ENCODE data around the gene MAPK1. TPM values are rescaled to one million over a fixed set of nuclear protein-coding genes. Genes with fewer than 3 reads are reported as not detected.
"Not testable (repeated sequence)": the region's sequence is repeated elsewhere in the genome, so short reads cannot be mapped to it uniquely, and the experiment has no call there.

Gene MAPK1
- total RNA-seq, 2 donors from 2014 or later: 61.4 to 63.1 TPM

GRCh38 chr22:21727768-21728167 lies 139.7 kb downstream of the MAPK1 start:
- Histone ChIP-seq H3K36me3 (no peaks in the 10 kb centered on the region), H3K9me3 (no peaks in the 10 kb centered on the region), H3K27ac (no peak overlapping the region), H3K4me1 (ENCODE audit: control insufficient read depth in 1 of 2, low read depth in 2 of 2) (no peaks in the 10 kb centered on the region), H3K27me3 (replicated peaks; ENCODE audit: insufficient read depth) (no peaks in the 10 kb centered on the region), H3K4me3 (no peak overlapping the region)
- ATAC-seq (ENCODE audit: insufficient number of reproducible peaks, low FRiP score, low read depth) (no peak), DNase-seq (ENCODE audit: low spot score) (no peak)
- no peak for TF ChIP-seq CTCF (IDR thresholded peaks at IDR 0.05)

- H3K36me3 ChIP-seq: no peaks in the 10 kb centered on the region
- no peak overlapping the region for H3K4me3 ChIP-seq
Observed at GRCh38 chr22:21727159-21727558, 140.3 kb downstream of the MAPK1 start.

GRCh38 chr22:21726650-21727049 lies 140.8 kb downstream of the MAPK1 start:
- Histone ChIP-seq H3K4me3 (no peak overlapping the region), H3K27me3 (replicated peaks; ENCODE audit: insufficient read depth) (no peaks in the 10 kb centered on the region), H3K4me1 (ENCODE audit: control insufficient read depth in 1 of 2, low read depth in 2 of 2) (no peaks in the 10 kb centered on the region), H3K27ac (no peak overlapping the region), H3K9me3 (no peaks in the 10 kb centered on the region), H3K36me3 (no peaks in the 10 kb centered on the region)
- ATAC-seq (ENCODE audit: insufficient number of reproducible peaks, low FRiP score, low read depth) (no peak), DNase-seq (ENCODE audit: low spot score) (no peak)
- TF ChIP-seq CTCF (IDR thresholded peaks at IDR 0.05): no peak

More at GRCh38 chr22:21727159-21727558, 140.3 kb downstream of the MAPK1 start:
- ATAC-seq (ENCODE audit: insufficient number of reproducible peaks, low FRiP score, low read depth): no peak
- no peaks in the 10 kb centered on the region for H3K4me1 ChIP-seq (ENCODE audit: control insufficient read depth in 1 of 2, low read depth in 2 of 2)
- H3K9me3 ChIP-seq: no peaks in the 10 kb centered on the region
- DNase-seq (ENCODE audit: low spot score): no peak
- H3K27me3 ChIP-seq (replicated peaks; ENCODE audit: insufficient read depth): no peaks in the 10 kb centered on the region
- no peak overlapping the region for H3K27ac ChIP-seq
- no peak for TF ChIP-seq CTCF (IDR thresholded peaks at IDR 0.05)

GRCh38 chr22:21725956-21726649 lies 141.3 kb downstream of the MAPK1 start:
- no peak overlapping the region for H3K4me3 ChIP-seq
- no peak for DNase-seq (ENCODE audit: low spot score)
- no peaks in the 10 kb centered on the region for H3K27me3 ChIP-seq (replicated peaks; ENCODE audit: insufficient read depth)
- TF ChIP-seq CTCF (IDR thresholded peaks at IDR 0.05): no peak
- no peak for ATAC-seq (ENCODE audit: insufficient number of reproducible peaks, low FRiP score, low read depth)
- no peaks in the 10 kb centered on the region for H3K36me3 ChIP-seq
- H3K27ac ChIP-seq: no peak overlapping the region
- no peaks in the 10 kb centered on the region for H3K4me1 ChIP-seq (ENCODE audit: control insufficient read depth in 1 of 2, low read depth in 2 of 2)
- no peaks in the 10 kb centered on the region for H3K9me3 ChIP-seq

GRCh38 chr22:21724496-21724895 lies 142.9 kb downstream of the MAPK1 start:
- H3K4me1 ChIP-seq (ENCODE audit: control insufficient read depth in 1 of 2, low read depth in 2 of 2); H3K36me3 ChIP-seq; ATAC-seq (ENCODE audit: insufficient number of reproducible peaks, low FRiP score, low read depth); H3K4me3 ChIP-seq; H3K27me3 ChIP-seq (replicated peaks; ENCODE audit: insufficient read depth); H3K27ac ChIP-seq; H3K9me3 ChIP-seq; DNase-seq (ENCODE audit: low spot score): not testable (repeated sequence)

GRCh38 chr22:21721195-21721852 lies 146.1 kb downstream of the MAPK1 start:
- H3K27ac ChIP-seq; H3K27me3 ChIP-seq (replicated peaks; ENCODE audit: insufficient read depth); DNase-seq (ENCODE audit: low spot score); H3K9me3 ChIP-seq; H3K36me3 ChIP-seq; ATAC-seq (ENCODE audit: insufficient number of reproducible peaks, low FRiP score, low read depth); H3K4me3 ChIP-seq; H3K4me1 ChIP-seq (ENCODE audit: control insufficient read depth in 1 of 2, low read depth in 2 of 2): not testable (repeated sequence)

- H3K4me3 ChIP-seq; H3K27ac ChIP-seq; H3K27me3 ChIP-seq (replicated peaks; ENCODE audit: insufficient read depth); H3K36me3 ChIP-seq; ATAC-seq (ENCODE audit: insufficient number of reproducible peaks, low FRiP score, low read depth); H3K9me3 ChIP-seq; H3K4me1 ChIP-seq (ENCODE audit: control insufficient read depth in 1 of 2, low read depth in 2 of 2); DNase-seq (ENCODE audit: low spot score): not testable (repeated sequence)
Observed at GRCh38 chr22:21720191-21720859, 147.1 kb downstream of the MAPK1 start.

Measured in thoracic aorta (tissue), 2 donors.